GM12878 (cell line): ENCODE measurements around the gene DDX46. TPM values are rescaled to one million over a fixed set of nuclear protein-coding genes. Genes with fewer than 3 reads are reported as not detected.

ENCODE experiments used
- ATAC-seq: fragments of 200-7000 bp; cut with Tn5 transposase; 3 replicates; pipeline ENCODE4 v1.9.1; 2020; ENCODE audit warnings: mild to moderate bottlenecking, moderate library complexity
- BruUV-seq: library from RNA; stranded (reverse); fragments of 400-500 nt; replicated peaks from 2 replicates; lab custom pipeline; 2021; lab: Mats Ljungman, UMichigan
- CTCF ChIA-PET: fragments of 300-600 bp; sonication (Branson Sonifier 250); formaldehyde crosslinking; extraction: SDS; loops from one replicate; lab custom pipeline; 2021; ENCODE audit warnings: inconsistent platforms; lab: Yijun Ruan, JAX
- POLR2A ChIA-PET: fragments of 350-600 bp; formaldehyde crosslinking; extraction: SDS; loops from one replicate; lab custom pipeline; 2021; ENCODE audit warnings: inconsistent platforms; lab: Charles Lee
- RAD21 ChIA-PET: fragments of 300-600 bp; sonication (Branson Sonifier 250); formaldehyde crosslinking; loops from one replicate; lab custom pipeline; 2023; ENCODE audit warnings: antibody characterized with exemption; ENCODE audit not compliant: unreplicated experiment; lab: Charles Lee
- SMC1A ChIA-PET: fragments of 300-600 bp; sonication (Branson Sonifier 250); formaldehyde crosslinking; loops from one replicate; lab custom pipeline; 2023; ENCODE audit not compliant: unreplicated experiment, uncharacterized antibody; lab: Charles Lee
- DNase-seq: peaks from one replicate; pipeline ENCODE4 v3.0.0-alpha.2; 2011; ENCODE audit warnings: low read depth, low spot score
- FAIRE-seq: peaks from 3 replicates; lab custom pipeline; 2011; peaks lifted over from hg19 to GRCh38; lab: Jason Lieb, UNC
- H2AFZ ChIP-seq: 2 replicates; pipeline ENCODE4 v1.6.0; 2011; ENCODE audit warnings: low read depth, low read length, control low read depth; ENCODE audit not compliant: control insufficient read depth
- H3K27ac ChIP-seq: 2 replicates; pipeline ENCODE4 v1.5.1; 2011; ENCODE audit warnings: control low read depth; ENCODE audit not compliant: control insufficient read depth, insufficient read depth
- H3K27me3 ChIP-seq, 2 experiments: replicated peaks in 1 of 2; 2 replicates each; pipeline versions ENCODE4 v1.6.0 to v1.6.1; 2011; ENCODE audit warnings: low read length in 1 of 2; ENCODE audit not compliant: control insufficient read depth in 2 of 2, insufficient read depth in 2 of 2
- H3K36me3 ChIP-seq, 2 experiments: 2 replicates each; pipeline ENCODE4 v1.5.1; 2011; ENCODE audit warnings: low read length in 1 of 2; ENCODE audit not compliant: control insufficient read depth in 2 of 2, insufficient read depth in 2 of 2
- H3K4me1 ChIP-seq: 2 replicates; pipeline ENCODE4 v1.6.1; 2011; ENCODE audit warnings: mild to moderate bottlenecking, low read length, moderate library complexity, mixed read lengths; ENCODE audit not compliant: control insufficient read depth, insufficient read depth
- H3K4me2 ChIP-seq: 2 replicates; pipeline ENCODE4 v1.6.0; 2011; ENCODE audit warnings: control low read depth; ENCODE audit not compliant: control insufficient read depth, insufficient read depth
- H3K4me3 ChIP-seq: fragments of 200-600 bp; sonication (generic); 2 replicates; pipeline ENCODE4 v1.5.1; 2016
- H3K79me2 ChIP-seq: 2 replicates; pipeline ENCODE4 v1.6.0; 2011; ENCODE audit warnings: low read length; ENCODE audit not compliant: control insufficient read depth, insufficient read depth
- H3K9ac ChIP-seq: 2 replicates; pipeline ENCODE4 v1.8.0; 2011; ENCODE audit warnings: low read length, control low read depth, mixed read lengths; ENCODE audit not compliant: control insufficient read depth, insufficient read depth
- H3K9me3 ChIP-seq: replicated peaks from 3 replicates; pipeline ENCODE4 v1.5.1; 2011; ENCODE audit warnings: mild to moderate bottlenecking, low read length; ENCODE audit not compliant: control insufficient read depth, insufficient read depth
- H4K20me1 ChIP-seq: 2 replicates; pipeline ENCODE4 v1.6.0; 2011; ENCODE audit not compliant: control insufficient read depth, insufficient read depth
- ESRRA ChIP-seq: IDR thresholded peaks from 2 replicates; pipeline ENCODE4 v1.6.1; 2012; ENCODE audit warnings: mild to moderate bottlenecking, low read length, improper control_type of control experiment
- MXI1 ChIP-seq: fragments of 150-350 bp; IDR thresholded peaks from 2 replicates; pipeline ENCODE4 v1.6.1; 2011; ENCODE audit warnings: low read depth, mild to moderate bottlenecking, inconsistent platforms, low read length, improper control_type of control experiment
- NBN ChIP-seq: fragments of 450-650 bp; IDR thresholded peaks from 2 replicates; pipeline ENCODE4 v1.6.1; 2016
- NFYA ChIP-seq: IDR thresholded peaks from 2 replicates; pipeline ENCODE4 v1.6.1; 2011; ENCODE audit warnings: low read depth, mild to moderate bottlenecking, low read length, improper control_type of control experiment, borderline replicate concordance
- NFYB ChIP-seq: IDR thresholded peaks from 2 replicates; pipeline ENCODE4 v1.6.1; 2011; ENCODE audit warnings: low read depth, mild to moderate bottlenecking, low read length, improper control_type of control experiment, moderate library complexity; ENCODE audit not compliant: insufficient read depth
- RELB ChIP-seq: fragments of 450-650 bp; IDR thresholded peaks from 2 replicates; pipeline ENCODE4 v1.6.1; 2017; ENCODE audit warnings: low read depth, mild to moderate bottlenecking, moderate library complexity
- WGBS: methylation state at CpG from one replicate; pipeline ENCODE4 v1.1.6; 2016; ENCODE audit warnings: low lambda C conversion rate; ENCODE audit not compliant: insufficient replicate concordance, insufficient coverage; ENCODE audit errors: missing lambda C conversion rate; 5-methylcytosine and 5-hydroxymethylcytosine counted together
- in situ Hi-C: fragments of 300-500 bp; cut with MboI; formaldehyde crosslinking; loops from 9 replicates; pipeline ENCODE4 v1.14.3; 2018; ENCODE audit warnings: mixed read lengths
- intact Hi-C: fragments of 100-400 bp; cut with micrococcal nuclease; formaldehyde crosslinking; loops from one replicate; pipeline ENCODE4 v1.14.2; 2022; ENCODE audit not compliant: unreplicated experiment
- polyA plus RNA-seq, 11 experiments: library from polyadenylated mRNA; depleted of rRNA in 4 of 11; unstranded in 6 of 11; stranded (reverse) in 5 of 11; fragments of >200 nt; fragmentation: Nextera tagmentation in 4 of 11; fragmentation: Illumina TruSeq in 1 of 11; extraction: Ambion mirVana in 4 of 11; extraction: Trizol in 1 of 11; gene quantifications; 1 replicate in 1 of 11; 2 replicates in 10 of 11; pipeline versions ENCODE4 v1.2.1 to v1.2.3, GENCODE V29; 2011 to 2016; ENCODE audit warnings: inconsistent platforms in 2 of 11, missing spikeins in 2 of 11, low read depth in 1 of 11
- total RNA-seq, 4 experiments: library from RNA; depleted of rRNA in 3 of 4; stranded (reverse); fragments of >200 nt in 3 of 4; fragmentation: Illumina TruSeq in 1 of 4; extraction: Trizol in 1 of 4; gene quantifications; 2 replicates each; pipeline versions ENCODE4 v1.2.1 to v1.2.3, GENCODE V29; 2013 to 2021

DDX46 gene
- total and polyA plus RNA-seq, 10 of the 15 experiments (the other 5 are each of a cell fraction or from before 2014, with no cell fraction given) = 23.0 to 77.1 (median 42.2) TPM

DNA sequence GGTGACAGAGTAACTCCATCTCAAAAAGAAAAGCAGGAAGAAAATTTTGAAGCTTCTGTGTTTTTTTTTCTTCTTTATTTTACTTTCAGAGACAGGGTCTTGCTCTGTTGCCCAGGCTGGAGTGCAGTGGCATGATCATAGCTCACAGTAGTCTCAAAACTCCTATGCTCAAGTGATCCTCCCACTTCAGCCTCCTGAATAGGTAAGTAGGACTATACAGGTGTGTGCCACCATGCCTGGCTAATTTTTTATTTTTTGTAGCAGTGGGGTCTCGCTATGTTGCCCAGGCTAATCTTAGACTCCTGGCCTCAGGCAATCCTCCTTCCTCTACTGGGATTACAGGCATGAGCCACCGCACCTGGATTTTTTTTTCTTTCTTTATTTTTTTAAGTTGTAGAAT lies 77.0 kb downstream of the DDX46 start:
- ChIA-PET POLR2A (interaction anchor here (1.3 kb wide), 1 partner anchor 13 kb away, joined by 4 read pairs; no protein-coding TSS in a partner anchor), SMC1A (interaction anchor here (0.6 kb wide), 1 partner anchor 10 kb away, joined by 3 read pairs; the partner anchor contains the start of gene C5orf24), CTCF (no interaction called here), RAD21 (no interaction called here)
- FAIRE-seq (no peak), DNase-seq (no peak), ATAC-seq (no peak)
- Histone ChIP-seq H3K4me1 (no peaks in the 10 kb centered on the region), H3K79me2 (no peaks in the 10 kb centered on the region), H3K4me2 (no peak overlapping the region), H3K4me3 (no peak overlapping the region), H3K9ac (no peak overlapping the region), H3K27ac (no peak overlapping the region), H3K27me3 (no peaks in the 10 kb centered on the region), H3K9me3 (no peaks in the 10 kb centered on the region), H2AFZ (no peak overlapping the region), H3K36me3 (peaks cover 0 to 2% of the 10 kb centered on the region in 2 experiments; a peak in 2 of 4 replicates), H4K20me1 (no peaks in the 10 kb centered on the region)
- whole genome bisulfite sequencing = 97% methylated on average over 2 of the region's 2 CpGs
- TF ChIP-seq ESRRA (no peak), MXI1 (no peak), NFYA (no peak), NFYB (no peak), NBN (no peak), RELB (no peak)
- no TSS peak for BruUV-seq
- in situ Hi-C loops = no loop called here
- intact Hi-C loops = no loop called here
